OCI-LY1 (cell line): ENCODE measurements around the gene SMYD3.

Experiments
- EZH2 ChIP-seq: fragments of 200-600 bp; sonication (generic), shearing (Covaris generic); IDR thresholded peaks from 2 replicates; pipeline ENCODE4 v1.8.0; 2017; ENCODE audit warnings: borderline replicate concordance, mixed run types, mild to moderate bottlenecking, antibody characterized with exemption, low read length, moderate library complexity, mixed read lengths
- TF ChIP-seq, protein P1 (sequence below): fragments of 200-600 bp; sonication (generic), shearing (Covaris generic); IDR thresholded peaks from 2 replicates; pipeline ENCODE4 v1.5.1; 2017; ENCODE audit warnings: mild to moderate bottlenecking, antibody characterized with exemption, low read length, moderate library complexity, mixed read lengths

DNA sequence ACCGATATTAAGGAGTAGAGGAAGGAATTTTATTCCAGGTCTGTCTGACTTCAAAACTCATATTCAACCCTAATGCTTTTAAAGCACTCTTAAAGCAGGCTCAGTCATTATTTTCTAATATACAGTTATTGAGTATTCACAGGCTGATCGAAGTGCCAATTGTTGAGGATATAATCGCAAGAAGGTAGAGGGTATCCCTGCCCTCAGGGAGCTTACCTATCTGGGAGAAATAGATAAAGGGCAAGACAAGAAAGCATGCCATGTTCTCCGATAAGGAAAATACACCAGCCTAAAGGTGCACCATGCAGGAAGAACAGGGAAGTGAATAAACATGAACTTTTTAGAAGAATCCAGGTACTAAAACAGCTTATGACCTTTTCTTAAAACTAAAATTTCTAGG, 361.2 kb downstream of the SMYD3 start:
- TF ChIP-seq, protein P1, sequence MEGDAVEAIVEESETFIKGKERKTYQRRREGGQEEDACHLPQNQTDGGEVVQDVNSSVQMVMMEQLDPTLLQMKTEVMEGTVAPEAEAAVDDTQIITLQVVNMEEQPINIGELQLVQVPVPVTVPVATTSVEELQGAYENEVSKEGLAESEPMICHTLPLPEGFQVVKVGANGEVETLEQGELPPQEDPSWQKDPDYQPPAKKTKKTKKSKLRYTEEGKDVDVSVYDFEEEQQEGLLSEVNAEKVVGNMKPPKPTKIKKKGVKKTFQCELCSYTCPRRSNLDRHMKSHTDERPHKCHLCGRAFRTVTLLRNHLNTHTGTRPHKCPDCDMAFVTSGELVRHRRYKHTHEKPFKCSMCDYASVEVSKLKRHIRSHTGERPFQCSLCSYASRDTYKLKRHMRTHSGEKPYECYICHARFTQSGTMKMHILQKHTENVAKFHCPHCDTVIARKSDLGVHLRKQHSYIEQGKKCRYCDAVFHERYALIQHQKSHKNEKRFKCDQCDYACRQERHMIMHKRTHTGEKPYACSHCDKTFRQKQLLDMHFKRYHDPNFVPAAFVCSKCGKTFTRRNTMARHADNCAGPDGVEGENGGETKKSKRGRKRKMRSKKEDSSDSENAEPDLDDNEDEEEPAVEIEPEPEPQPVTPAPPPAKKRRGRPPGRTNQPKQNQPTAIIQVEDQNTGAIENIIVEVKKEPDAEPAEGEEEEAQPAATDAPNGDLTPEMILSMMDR, result no peak
- TF ChIP-seq EZH2, result no peak
